GM12878 (cell line): ENCODE measurements around the gene CKMT2. TPM values are rescaled to one million over a fixed set of nuclear protein-coding genes. Genes with fewer than 3 reads are reported as not detected.

Experiments
- ATAC-seq: fragments of 200-7000 bp; cut with Tn5 transposase; 3 replicates; pipeline ENCODE4 v1.9.1; 2020; ENCODE audit warnings: mild to moderate bottlenecking, moderate library complexity
- BruUV-seq: library from RNA; stranded (reverse); fragments of 400-500 nt; replicated peaks from 2 replicates; lab custom pipeline; 2021; lab: Mats Ljungman, UMichigan
- CTCF ChIA-PET: fragments of 300-600 bp; sonication (Branson Sonifier 250); formaldehyde crosslinking; extraction: SDS; loops from one replicate; lab custom pipeline; 2021; ENCODE audit warnings: inconsistent platforms; lab: Yijun Ruan, JAX
- POLR2A ChIA-PET: fragments of 350-600 bp; formaldehyde crosslinking; extraction: SDS; loops from one replicate; lab custom pipeline; 2021; ENCODE audit warnings: inconsistent platforms; lab: Charles Lee
- RAD21 ChIA-PET: fragments of 300-600 bp; sonication (Branson Sonifier 250); formaldehyde crosslinking; loops from one replicate; lab custom pipeline; 2023; ENCODE audit warnings: antibody characterized with exemption; ENCODE audit not compliant: unreplicated experiment; lab: Charles Lee
- SMC1A ChIA-PET: fragments of 300-600 bp; sonication (Branson Sonifier 250); formaldehyde crosslinking; loops from one replicate; lab custom pipeline; 2023; ENCODE audit not compliant: unreplicated experiment, uncharacterized antibody; lab: Charles Lee
- DNase-seq: peaks from one replicate; pipeline ENCODE4 v3.0.0-alpha.2; 2011; ENCODE audit warnings: low read depth, low spot score
- FAIRE-seq: peaks from 3 replicates; lab custom pipeline; 2011; peaks lifted over from hg19 to GRCh38; lab: Jason Lieb, UNC
- H2AFZ ChIP-seq: 2 replicates; pipeline ENCODE4 v1.6.0; 2011; ENCODE audit warnings: low read depth, low read length, control low read depth; ENCODE audit not compliant: control insufficient read depth
- H3K27ac ChIP-seq: 2 replicates; pipeline ENCODE4 v1.5.1; 2011; ENCODE audit warnings: control low read depth; ENCODE audit not compliant: control insufficient read depth, insufficient read depth
- H3K27me3 ChIP-seq, 2 experiments: replicated peaks in 1 of 2; 2 replicates each; pipeline versions ENCODE4 v1.6.0 to v1.6.1; 2011; ENCODE audit warnings: low read length in 1 of 2; ENCODE audit not compliant: control insufficient read depth in 2 of 2, insufficient read depth in 2 of 2
- H3K36me3 ChIP-seq, 2 experiments: 2 replicates each; pipeline ENCODE4 v1.5.1; 2011; ENCODE audit warnings: low read length in 1 of 2; ENCODE audit not compliant: control insufficient read depth in 2 of 2, insufficient read depth in 2 of 2
- H3K4me1 ChIP-seq: 2 replicates; pipeline ENCODE4 v1.6.1; 2011; ENCODE audit warnings: mild to moderate bottlenecking, low read length, moderate library complexity, mixed read lengths; ENCODE audit not compliant: control insufficient read depth, insufficient read depth
- H3K4me2 ChIP-seq: 2 replicates; pipeline ENCODE4 v1.6.0; 2011; ENCODE audit warnings: control low read depth; ENCODE audit not compliant: control insufficient read depth, insufficient read depth
- H3K4me3 ChIP-seq: fragments of 200-600 bp; sonication (generic); 2 replicates; pipeline ENCODE4 v1.5.1; 2016
- H3K79me2 ChIP-seq: 2 replicates; pipeline ENCODE4 v1.6.0; 2011; ENCODE audit warnings: low read length; ENCODE audit not compliant: control insufficient read depth, insufficient read depth
- H3K9ac ChIP-seq: 2 replicates; pipeline ENCODE4 v1.8.0; 2011; ENCODE audit warnings: low read length, control low read depth, mixed read lengths; ENCODE audit not compliant: control insufficient read depth, insufficient read depth
- H3K9me3 ChIP-seq: replicated peaks from 3 replicates; pipeline ENCODE4 v1.5.1; 2011; ENCODE audit warnings: mild to moderate bottlenecking, low read length; ENCODE audit not compliant: control insufficient read depth, insufficient read depth
- H4K20me1 ChIP-seq: 2 replicates; pipeline ENCODE4 v1.6.0; 2011; ENCODE audit not compliant: control insufficient read depth, insufficient read depth
- BACH1 ChIP-seq: fragments of 450-650 bp; IDR thresholded peaks from 2 replicates; pipeline ENCODE4 v1.6.1; 2017; ENCODE audit warnings: mild to moderate bottlenecking, borderline replicate concordance
- CREM ChIP-seq: IDR thresholded peaks from 2 replicates; pipeline ENCODE4 v1.6.1; 2014; ENCODE audit warnings: antibody characterized with exemption, low read depth
- IKZF2 ChIP-seq, 2 experiments: fragments of 450-650 bp; IDR thresholded peaks; 2 replicates each; pipeline ENCODE4 v1.6.1; 2017; ENCODE audit warnings: mild to moderate bottlenecking in 2 of 2, moderate library complexity in 2 of 2
- POLR2AphosphoS5 ChIP-seq: IDR thresholded peaks from 2 replicates; pipeline ENCODE4 v1.6.1; 2011; ENCODE audit warnings: mild to moderate bottlenecking, low read length, inconsistent platforms
- STAT3 ChIP-seq: IDR thresholded peaks from 2 replicates; pipeline ENCODE4 v1.6.1; 2011; ENCODE audit warnings: low read depth, low read length, improper control_type of control experiment
- TCF7 ChIP-seq: IDR thresholded peaks from 2 replicates; pipeline ENCODE4 v1.6.1; 2014; ENCODE audit warnings: antibody characterized with exemption, borderline replicate concordance
- ZBTB4 ChIP-seq: fragments of 450-650 bp; formaldehyde crosslinking; IDR thresholded peaks from 2 replicates; pipeline ENCODE4 v1.4.0; 2022; ENCODE audit warnings: mild to moderate bottlenecking, moderate library complexity
- WGBS: methylation state at CpG from one replicate; pipeline ENCODE4 v1.1.6; 2016; ENCODE audit warnings: low lambda C conversion rate; ENCODE audit not compliant: insufficient replicate concordance, insufficient coverage; ENCODE audit errors: missing lambda C conversion rate; 5-methylcytosine and 5-hydroxymethylcytosine counted together
- in situ Hi-C: fragments of 300-500 bp; cut with MboI; formaldehyde crosslinking; loops from 9 replicates; pipeline ENCODE4 v1.14.3; 2018; ENCODE audit warnings: mixed read lengths
- intact Hi-C: fragments of 100-400 bp; cut with micrococcal nuclease; formaldehyde crosslinking; loops from one replicate; pipeline ENCODE4 v1.14.2; 2022; ENCODE audit not compliant: unreplicated experiment
- polyA plus RNA-seq, 11 experiments: library from polyadenylated mRNA; depleted of rRNA in 4 of 11; unstranded in 6 of 11; stranded (reverse) in 5 of 11; fragments of >200 nt; fragmentation: Nextera tagmentation in 4 of 11; fragmentation: Illumina TruSeq in 1 of 11; extraction: Ambion mirVana in 4 of 11; extraction: Trizol in 1 of 11; gene quantifications; 1 replicate in 1 of 11; 2 replicates in 10 of 11; pipeline versions ENCODE4 v1.2.1 to v1.2.3, GENCODE V29; 2011 to 2016; ENCODE audit warnings: inconsistent platforms in 2 of 11, missing spikeins in 2 of 11, low read depth in 1 of 11
- total RNA-seq, 4 experiments: library from RNA; depleted of rRNA in 3 of 4; stranded (reverse); fragments of >200 nt in 3 of 4; fragmentation: Illumina TruSeq in 1 of 4; extraction: Trizol in 1 of 4; gene quantifications; 2 replicates each; pipeline versions ENCODE4 v1.2.1 to v1.2.3, GENCODE V29; 2013 to 2021
- TF ChIP-seq, protein P1 (sequence below): fragments of 150-350 bp; IDR thresholded peaks from 2 replicates; pipeline ENCODE4 v1.6.1; 2016; ENCODE audit warnings: low read depth, low read length
- TF ChIP-seq, protein P2 (sequence below): fragments of 450-650 bp; IDR thresholded peaks from 2 replicates; pipeline ENCODE4 v1.6.1; 2017; ENCODE audit warnings: borderline replicate concordance
- TF ChIP-seq, protein P3 (sequence below): IDR thresholded peaks from 2 replicates; pipeline ENCODE4 v1.6.1; 2011; ENCODE audit warnings: borderline replicate concordance, low read depth, mild to moderate bottlenecking, moderate library complexity, mixed read lengths, low read length; ENCODE audit not compliant: insufficient read depth; ENCODE audit errors: extremely low read length

Gene CKMT2
- total and polyA plus RNA-seq, 10 of the 15 experiments (the other 5 are each of a cell fraction or from before 2014, with no cell fraction given), result 0.70 to 1.2 TPM; not detected in 8

GRCh38 chr5:81315336-81315735 lies 82.2 kb downstream of the CKMT2 start (continued):
- TF ChIP-seq, protein P1, sequence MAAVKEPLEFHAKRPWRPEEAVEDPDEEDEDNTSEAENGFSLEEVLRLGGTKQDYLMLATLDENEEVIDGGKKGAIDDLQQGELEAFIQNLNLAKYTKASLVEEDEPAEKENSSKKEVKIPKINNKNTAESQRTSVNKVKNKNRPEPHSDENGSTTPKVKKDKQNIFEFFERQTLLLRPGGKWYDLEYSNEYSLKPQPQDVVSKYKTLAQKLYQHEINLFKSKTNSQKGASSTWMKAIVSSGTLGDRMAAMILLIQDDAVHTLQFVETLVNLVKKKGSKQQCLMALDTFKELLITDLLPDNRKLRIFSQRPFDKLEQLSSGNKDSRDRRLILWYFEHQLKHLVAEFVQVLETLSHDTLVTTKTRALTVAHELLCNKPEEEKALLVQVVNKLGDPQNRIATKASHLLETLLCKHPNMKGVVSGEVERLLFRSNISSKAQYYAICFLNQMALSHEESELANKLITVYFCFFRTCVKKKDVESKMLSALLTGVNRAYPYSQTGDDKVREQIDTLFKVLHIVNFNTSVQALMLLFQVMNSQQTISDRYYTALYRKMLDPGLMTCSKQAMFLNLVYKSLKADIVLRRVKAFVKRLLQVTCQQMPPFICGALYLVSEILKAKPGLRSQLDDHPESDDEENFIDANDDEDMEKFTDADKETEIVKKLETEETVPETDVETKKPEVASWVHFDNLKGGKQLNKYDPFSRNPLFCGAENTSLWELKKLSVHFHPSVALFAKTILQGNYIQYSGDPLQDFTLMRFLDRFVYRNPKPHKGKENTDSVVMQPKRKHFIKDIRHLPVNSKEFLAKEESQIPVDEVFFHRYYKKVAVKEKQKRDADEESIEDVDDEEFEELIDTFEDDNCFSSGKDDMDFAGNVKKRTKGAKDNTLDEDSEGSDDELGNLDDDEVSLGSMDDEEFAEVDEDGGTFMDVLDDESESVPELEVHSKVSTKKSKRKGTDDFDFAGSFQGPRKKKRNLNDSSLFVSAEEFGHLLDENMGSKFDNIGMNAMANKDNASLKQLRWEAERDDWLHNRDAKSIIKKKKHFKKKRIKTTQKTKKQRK, result no peak
- no peak for TF ChIP-seq CREM
- no peak for TF ChIP-seq BACH1

DNA sequence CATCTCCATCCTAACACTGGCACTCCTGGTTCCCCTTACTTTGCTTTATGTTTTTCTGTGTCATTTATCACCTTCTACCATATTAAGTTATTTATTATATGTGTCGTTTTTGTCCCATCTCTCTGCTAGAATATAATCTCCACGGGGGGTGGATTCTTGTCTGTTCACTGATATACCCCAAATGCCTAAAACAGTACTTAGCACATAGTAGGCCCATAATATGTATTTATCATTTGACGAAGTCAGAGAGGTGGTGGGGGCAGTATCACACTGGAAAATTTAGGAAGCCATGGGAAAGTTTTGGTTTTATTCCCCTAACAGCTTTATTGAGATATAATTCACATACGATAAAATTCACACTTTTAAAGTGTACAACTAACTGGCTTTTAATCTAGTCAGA lies 82.7 kb downstream of the CKMT2 start:
- SMC1A ChIA-PET, result interaction anchor here (0.7 to 1.9 kb wide), 2 partner anchors 16 to 133 kb away, joined by 3 to 6 read pairs; no protein-coding TSS in a partner anchor
- POLR2A ChIA-PET, result no interaction called here
- CTCF ChIA-PET, result interaction anchor here (1.9 to 4.6 kb wide), 2 partner anchors 13 to 16 kb away, joined by 6 to 16 read pairs; partner anchors contain the start of gene ZCCHC9
- no peaks in the 10 kb centered on the region for H4K20me1 ChIP-seq
- no peak overlapping the region for H3K9ac ChIP-seq
- RAD21 ChIA-PET, result no interaction called here
- H3K27ac ChIP-seq, result no peak overlapping the region
- H3K9me3 ChIP-seq, result no peaks in the 10 kb centered on the region
- TF ChIP-seq, protein P2, sequence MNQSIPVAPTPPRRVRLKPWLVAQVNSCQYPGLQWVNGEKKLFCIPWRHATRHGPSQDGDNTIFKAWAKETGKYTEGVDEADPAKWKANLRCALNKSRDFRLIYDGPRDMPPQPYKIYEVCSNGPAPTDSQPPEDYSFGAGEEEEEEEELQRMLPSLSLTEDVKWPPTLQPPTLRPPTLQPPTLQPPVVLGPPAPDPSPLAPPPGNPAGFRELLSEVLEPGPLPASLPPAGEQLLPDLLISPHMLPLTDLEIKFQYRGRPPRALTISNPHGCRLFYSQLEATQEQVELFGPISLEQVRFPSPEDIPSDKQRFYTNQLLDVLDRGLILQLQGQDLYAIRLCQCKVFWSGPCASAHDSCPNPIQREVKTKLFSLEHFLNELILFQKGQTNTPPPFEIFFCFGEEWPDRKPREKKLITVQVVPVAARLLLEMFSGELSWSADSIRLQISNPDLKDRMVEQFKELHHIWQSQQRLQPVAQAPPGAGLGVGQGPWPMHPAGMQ, result no peak
- no peak for TF ChIP-seq TCF7
- TF ChIP-seq STAT3, result no peak
- TF ChIP-seq IKZF2 (IDR thresholded peaks at IDR 0.05), result no peak
- TF ChIP-seq, protein P3, sequence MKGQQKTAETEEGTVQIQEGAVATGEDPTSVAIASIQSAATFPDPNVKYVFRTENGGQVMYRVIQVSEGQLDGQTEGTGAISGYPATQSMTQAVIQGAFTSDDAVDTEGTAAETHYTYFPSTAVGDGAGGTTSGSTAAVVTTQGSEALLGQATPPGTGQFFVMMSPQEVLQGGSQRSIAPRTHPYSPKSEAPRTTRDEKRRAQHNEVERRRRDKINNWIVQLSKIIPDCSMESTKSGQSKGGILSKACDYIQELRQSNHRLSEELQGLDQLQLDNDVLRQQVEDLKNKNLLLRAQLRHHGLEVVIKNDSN, result no peak
- TF ChIP-seq POLR2AphosphoS5, result no peak
- TF ChIP-seq ZBTB4, result no peak
- H3K36me3 ChIP-seq, result no peaks in the 10 kb centered on the region; a peak in 1 of 4 replicates
- no peaks in the 10 kb centered on the region for H3K4me1 ChIP-seq
- BruUV-seq, result no TSS peak
- intact Hi-C loops (no loop called here), in situ Hi-C loops (no loop called here)
- H3K79me2 ChIP-seq, result no peaks in the 10 kb centered on the region
- DNase-seq, result no peak
- no peak overlapping the region for H2AFZ ChIP-seq
- no peaks in the 10 kb centered on the region for H3K27me3 ChIP-seq
- no peak overlapping the region for H3K4me3 ChIP-seq
- no peak overlapping the region for H3K4me2 ChIP-seq
- no peak for ATAC-seq
- WGBS, result 90% methylated on average over 4 of the region's 4 CpGs
- FAIRE-seq, result no peak
